HCT116 (cell line): ENCODE data around the gene ARF5. TPM values are rescaled to one million over a fixed set of nuclear protein-coding genes. Genes with fewer than 3 reads are reported as not detected.

ENCODE experiments used
- ATAC-seq: fragments of 200-7000 bp; cut with Tn5 transposase; 2 replicates; pipeline ENCODE4 v1.9.1; 2020; ENCODE audit warnings: mild to moderate bottlenecking, moderate library complexity
- BruUV-seq: library from RNA; stranded (reverse); fragments of 400-500 nt; replicated peaks from 2 replicates; lab custom pipeline; 2021; lab: Mats Ljungman, UMichigan
- CTCF ChIA-PET: fragments of 300-600 bp; sonication (Branson Sonifier 250); formaldehyde crosslinking; loops from one replicate; lab custom pipeline; 2021; ENCODE audit warnings: antibody characterized with exemption; lab: Charles Lee
- POLR2A ChIA-PET: fragments of 300-600, 350-600 bp; sonication (Branson Sonifier 250); formaldehyde crosslinking; loops from one replicate; lab custom pipeline; 2021; ENCODE audit warnings: antibody characterized with exemption; lab: Charles Lee
- RAD21 ChIA-PET, 2 experiments: fragments of 300-600 bp; sonication (Branson Sonifier 250); formaldehyde crosslinking; loops; one replicate each; lab custom pipeline; 2023; ENCODE audit warnings: low total read pairs in 2 of 2; ENCODE audit not compliant: uncharacterized antibody in 2 of 2, unreplicated experiment in 2 of 2, low non-redundant PET in 1 of 2; lab: Charles Lee
- DNase-seq: peaks from one replicate; pipeline ENCODE4 v3.0.0-alpha.2; 2010; ENCODE audit warnings: low read depth, low spot score
- H2AFZ ChIP-seq: fragments of 200-600 bp; shearing (Covaris generic), sonication (generic); 2 replicates; pipeline ENCODE4 v1.6.1; 2017; ENCODE audit warnings: low read depth, mixed run types, mixed read lengths, antibody characterized with exemption, low read length; ENCODE audit not compliant: poor library complexity, severe bottlenecking
- H3K27ac ChIP-seq: 2 replicates; pipeline ENCODE4 v1.5.1; 2012; ENCODE audit warnings: low read depth, low read length
- H3K27me3 ChIP-seq: fragments of 200-600 bp; sonication (generic); 2 replicates; pipeline ENCODE4 v1.6.1; 2016; ENCODE audit warnings: mixed run types, low read length, mixed read lengths; ENCODE audit not compliant: insufficient read depth
- H3K36me3 ChIP-seq, 2 experiments: fragments of 200-500 bp in 1 of 2; fragments of 200-600 bp in 1 of 2; sonication (Bioruptor generic) in 1 of 2; sonication (generic) in 1 of 2; 2 replicates each; pipeline versions ENCODE4 v1.5.1 to v1.6.1; 2014 to 2016; ENCODE audit warnings: low read length in 2 of 2, inconsistent platforms in 1 of 2, mixed read lengths in 1 of 2, mixed run types in 1 of 2; ENCODE audit not compliant: insufficient read depth in 2 of 2, control insufficient read depth in 1 of 2
- H3K4me1 ChIP-seq, 2 experiments: fragments of 200-600 bp in 1 of 2; sonication (generic) in 1 of 2; 2 replicates each; pipeline versions ENCODE4 v1.5.1 to v1.6.1; 2012 to 2017; ENCODE audit warnings: low read length in 2 of 2, inconsistent platforms in 1 of 2, mild to moderate bottlenecking in 1 of 2, mixed read lengths in 1 of 2, mixed run types in 1 of 2, moderate library complexity in 1 of 2; ENCODE audit not compliant: insufficient read depth in 2 of 2, control insufficient read depth in 1 of 2
- H3K4me2 ChIP-seq: fragments of 200-600 bp; sonication (generic); 2 replicates; pipeline ENCODE4 v1.6.1; 2017; ENCODE audit warnings: mixed run types, low read length, mixed read lengths
- H3K4me3 ChIP-seq, 2 experiments: fragments of 200-600 bp in 1 of 2; sonication (generic) in 1 of 2; replicated peaks in 1 of 2; 2 replicates each; pipeline ENCODE4 v1.5.1; 2011 to 2016; ENCODE audit warnings: low read length in 2 of 2, control low read depth in 1 of 2, low read depth in 1 of 2, mild to moderate bottlenecking in 1 of 2, mixed read lengths in 1 of 2, mixed run types in 1 of 2
- H3K79me2 ChIP-seq: fragments of 200-600 bp; sonication (generic); 2 replicates; pipeline ENCODE4 v1.6.1; 2017; ENCODE audit warnings: mild to moderate bottlenecking, mixed run types, low read length, moderate library complexity, mixed read lengths; ENCODE audit not compliant: insufficient read depth
- H3K9ac ChIP-seq: fragments of 200-600 bp; sonication (generic); 2 replicates; pipeline ENCODE4 v1.6.1; 2016; ENCODE audit warnings: low read length, mixed read lengths
- H3K9me2 ChIP-seq: fragments of 200-600 bp; sonication (generic), shearing (Covaris generic); 2 replicates; pipeline ENCODE4 v1.6.1; 2017; ENCODE audit warnings: mixed run types, mild to moderate bottlenecking, moderate library complexity; ENCODE audit not compliant: insufficient read depth
- H3K9me3 ChIP-seq, 2 experiments: fragments of 200-500 bp in 1 of 2; fragments of 200-600 bp in 1 of 2; sonication (Bioruptor generic) in 1 of 2; sonication (generic) in 1 of 2; 2 replicates each; pipeline ENCODE4 v1.6.1; 2014 to 2017; ENCODE audit warnings: low read length in 2 of 2, mixed read lengths in 2 of 2, inconsistent platforms in 1 of 2, low read depth in 1 of 2, mild to moderate bottlenecking in 1 of 2, mixed run types in 1 of 2, moderate library complexity in 1 of 2; ENCODE audit not compliant: control insufficient read depth in 1 of 2, insufficient read depth in 1 of 2
- H4K20me1 ChIP-seq: fragments of 200-600 bp; sonication (generic), shearing (Covaris generic); 2 replicates; pipeline ENCODE4 v1.6.1; 2017; ENCODE audit warnings: mixed run types, mild to moderate bottlenecking, moderate library complexity; ENCODE audit not compliant: insufficient read depth
- CBX3 ChIP-seq: IDR thresholded peaks from 2 replicates; pipeline ENCODE4 v1.6.1; 2012; ENCODE audit warnings: low read depth
- CEBPB ChIP-seq: IDR thresholded peaks from 2 replicates; pipeline ENCODE4 v1.6.1; 2012; ENCODE audit warnings: low read depth
- ELF1 ChIP-seq: IDR thresholded peaks from 2 replicates; pipeline ENCODE4 v1.6.1; 2012; ENCODE audit warnings: low read depth, borderline replicate concordance
- EZH2phosphoT487 ChIP-seq: fragments of 200-600 bp; IDR thresholded peaks from 2 replicates; pipeline ENCODE4 v1.6.1; 2018; ENCODE audit warnings: antibody characterized with exemption, borderline replicate concordance
- MAX ChIP-seq: IDR thresholded peaks from 2 replicates; pipeline ENCODE4 v1.6.1; 2012
- POLR2A ChIP-seq: IDR thresholded peaks from 2 replicates; pipeline ENCODE4 v1.7.0; 2011; ENCODE audit warnings: borderline replicate concordance; ENCODE audit not compliant: insufficient read depth, insufficient read length; ENCODE audit errors: extremely low read depth
- RAD21 ChIP-seq: IDR thresholded peaks from 2 replicates; pipeline ENCODE4 v1.6.1; 2012; ENCODE audit warnings: low read depth, mild to moderate bottlenecking
- REST ChIP-seq: IDR thresholded peaks from 2 replicates; pipeline ENCODE4 v1.6.1; 2012; ENCODE audit warnings: low read depth
- SIN3A ChIP-seq: IDR thresholded peaks from 2 replicates; pipeline ENCODE4 v1.6.1; 2012; ENCODE audit warnings: low read depth
- SRF ChIP-seq: IDR thresholded peaks from 2 replicates; pipeline ENCODE4 v1.6.1; 2012; ENCODE audit warnings: low read depth
- TCF7L2 ChIP-seq: IDR thresholded peaks from 2 replicates; pipeline ENCODE4 v1.7.0; 2011; ENCODE audit warnings: borderline replicate concordance, inconsistent platforms; ENCODE audit not compliant: insufficient read depth, insufficient read length; ENCODE audit errors: extremely low read depth
- YY1 ChIP-seq: IDR thresholded peaks from 2 replicates; pipeline ENCODE4 v1.6.1; 2011; ENCODE audit warnings: low read length, low read depth, moderate library complexity, mild to moderate bottlenecking; ENCODE audit not compliant: insufficient replicate concordance; ENCODE audit errors: extremely low read depth
- ZBTB33 ChIP-seq: IDR thresholded peaks from 2 replicates; pipeline ENCODE4 v1.6.1; 2011; ENCODE audit warnings: mild to moderate bottlenecking, low read length, moderate library complexity; ENCODE audit not compliant: insufficient replicate concordance; ENCODE audit errors: extremely low read depth
- ZFX ChIP-seq: fragments of 450-650 bp; IDR thresholded peaks from 2 replicates; pipeline ENCODE4 v1.6.1; 2017
- ZNF274 ChIP-seq: fragments of 200-500 bp; sonication (Bioruptor generic); IDR thresholded peaks from 2 replicates; pipeline ENCODE4 v1.6.1; 2014; ENCODE audit warnings: mild to moderate bottlenecking, low read depth, low read length, inconsistent platforms
- intact Hi-C: fragments of 100-400 bp; cut with micrococcal nuclease; formaldehyde crosslinking; loops from 2 replicates; pipeline ENCODE4 v1.10.0; 2022
- total RNA-seq: library from RNA; stranded (reverse); gene quantifications from one replicate; pipeline ENCODE4 v1.2.1, GENCODE V29; 2021; ENCODE audit not compliant: unreplicated experiment

Gene ARF5
- total RNA-seq, 1 experiment from 2014 or later = 204 TPM

- Histone ChIP-seq H3K27me3 (no peaks in the 10 kb centered on the region), H3K9me3 (no peaks in the 10 kb centered on the region), H3K4me2 (no peak overlapping the region), H4K20me1 (no peaks in the 10 kb centered on the region), H3K9me2 (no peaks in the 10 kb centered on the region), H3K9ac (no peak overlapping the region), H3K79me2 (peaks cover 16% of the 10 kb centered on the region), H3K4me3 (no peak overlapping the region), H2AFZ (no peak overlapping the region), H3K36me3 (peaks cover 11 to 22% of the 10 kb centered on the region in 2 experiments; a peak in 3 of 4 replicates), H3K4me1 (peaks cover 7 to 14% of the 10 kb centered on the region in 2 experiments; a peak in 3 of 4 replicates), H3K27ac (no peak overlapping the region)
- no TSS peak for BruUV-seq
- ChIA-PET RAD21 (no interaction called here), CTCF (no interaction called here), POLR2A (no interaction called here)
- TF ChIP-seq REST = no peak
- no peak for TF ChIP-seq ZNF274
- TF ChIP-seq YY1 = no peak
- no peak for TF ChIP-seq RAD21
- no peak for TF ChIP-seq CBX3
- no peak for TF ChIP-seq SRF
- TF ChIP-seq ELF1 = no peak
- no peak for TF ChIP-seq TCF7L2
- TF ChIP-seq CEBPB = no peak
- no peak for TF ChIP-seq ZFX
- TF ChIP-seq SIN3A = no peak
- no peak for TF ChIP-seq MAX
- TF ChIP-seq EZH2phosphoT487 = no peak
- TF ChIP-seq ZBTB33 = no peak
- TF ChIP-seq POLR2A = no peak
- ATAC-seq (no peak), DNase-seq (no peak)
- intact Hi-C loops = no loop called here
These were observed 4.3 kb downstream of the ARF5 start for GRCh38 chr7:127592550-127592949.
